ENCODE measurements around the gene ERVK3-1. TPM values are rescaled to one million over a fixed set of nuclear protein-coding genes. Genes with fewer than 3 reads are reported as not detected.

Gene ERVK3-1
- total RNA-seq, 2 donors from 2014 or later, result 19.9 to 22.8 TPM

DNA sequence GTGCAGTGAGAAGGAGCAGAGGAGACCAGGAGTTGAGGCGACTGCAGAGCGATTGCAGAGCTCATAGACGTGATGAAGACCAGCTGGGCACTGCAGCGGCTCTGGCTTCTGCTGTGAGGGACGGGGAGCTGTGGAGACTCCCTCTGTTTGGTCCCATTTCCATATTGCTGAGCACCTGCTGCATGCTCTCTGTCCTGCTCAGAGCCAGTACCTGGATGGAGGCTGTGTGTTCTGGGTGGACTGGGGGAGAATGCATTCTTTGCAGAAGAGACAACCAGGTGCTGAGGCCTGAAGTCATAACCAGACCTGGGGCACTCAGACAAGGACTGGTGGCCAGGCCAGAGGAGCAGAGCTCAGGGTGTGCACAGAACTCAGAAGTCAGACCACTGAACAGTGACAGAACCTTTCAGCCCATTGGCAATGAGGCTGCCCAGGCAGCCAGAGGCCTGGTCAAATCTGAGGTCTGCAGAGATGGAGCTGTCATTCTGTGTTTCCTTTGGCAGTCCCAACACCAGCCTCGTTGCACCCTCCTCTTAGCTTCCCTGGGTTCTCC is 49.4 kb downstream of the ERVK3-1 start:
- intact Hi-C loops (cut with DNase I), result no loop called here
- ATAC-seq, result no peak
- no peak for DNase-seq

DNA sequence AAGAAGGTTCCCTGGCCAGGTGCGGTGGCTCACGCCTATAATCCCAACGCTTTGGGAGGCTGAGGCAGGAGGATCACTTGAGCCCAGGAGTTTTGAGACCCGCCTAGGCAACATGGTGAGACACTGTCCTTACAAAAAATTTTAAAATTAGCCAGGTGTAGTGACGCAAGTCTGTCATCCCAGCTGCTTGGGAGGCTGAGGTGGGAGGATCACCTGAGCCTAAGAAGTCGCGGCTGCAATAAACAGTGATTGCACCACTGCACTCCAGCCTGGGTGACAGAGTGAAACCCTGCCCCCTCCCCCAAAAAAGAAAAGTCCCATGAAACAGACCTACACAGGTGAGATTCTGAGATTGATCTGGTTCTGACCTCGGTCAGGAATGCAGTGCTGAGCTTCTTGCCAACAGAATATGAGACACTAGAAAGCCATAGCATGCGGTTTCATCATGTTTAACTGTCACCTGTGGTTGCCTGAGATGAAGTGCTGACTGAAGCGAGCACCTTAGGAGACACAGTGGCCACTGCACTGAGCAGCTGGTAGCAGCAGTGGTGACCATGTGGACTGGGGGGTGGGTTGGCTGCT is 50.1 kb downstream of the ERVK3-1 start:
- ATAC-seq (no peak), DNase-seq (no peak)

DNA sequence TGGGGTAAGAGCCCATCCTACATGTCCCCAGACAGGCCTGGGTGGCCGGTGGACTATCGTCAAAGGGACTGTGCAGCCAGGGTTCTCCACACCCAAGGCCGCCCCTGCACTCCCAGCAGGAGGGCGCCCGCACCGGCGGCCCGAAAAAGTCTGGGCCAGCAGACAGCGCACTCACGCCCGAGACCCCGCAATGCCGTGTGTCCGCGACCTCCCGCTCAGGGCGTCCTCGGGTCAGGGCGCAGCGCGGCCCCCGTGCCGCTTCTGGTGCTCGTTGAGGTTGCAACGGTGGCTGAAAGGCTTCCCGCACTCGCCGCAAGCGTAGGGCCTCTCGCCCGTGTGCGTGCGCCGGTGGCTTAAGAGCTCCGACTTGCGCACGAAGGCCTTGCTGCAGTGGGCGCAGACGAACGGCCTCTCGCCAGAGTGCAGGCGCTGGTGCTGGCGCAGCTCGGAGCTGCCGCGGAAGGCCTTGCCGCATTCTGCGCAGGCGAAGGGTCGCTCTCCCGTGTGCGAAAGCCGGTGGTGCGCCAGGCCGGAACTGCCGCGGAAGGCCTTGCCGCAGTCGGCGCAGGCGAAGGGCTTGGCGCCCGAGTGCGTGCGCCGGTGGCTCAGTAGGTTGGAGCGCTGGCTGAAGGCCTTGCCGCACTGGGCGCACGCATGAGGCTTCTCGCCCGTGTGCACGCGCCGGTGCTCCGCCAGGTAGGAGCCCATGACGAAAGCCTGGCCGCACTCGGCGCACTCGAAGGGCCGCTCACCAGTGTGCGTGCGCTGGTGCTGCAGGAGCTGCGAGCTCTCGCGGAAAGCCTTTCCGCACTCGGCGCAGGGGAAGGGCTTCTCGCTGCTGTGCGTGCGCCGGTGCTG is 51.0 kb downstream of the ERVK3-1 start:
- intact Hi-C loops (cut with DNase I), result no loop called here
- ATAC-seq (peak; percentile 31 to 52), DNase-seq (no peak)

More for the DNA sequence above, 50.1 kb downstream of the ERVK3-1 start:
- intact Hi-C loops (cut with DNase I), result no loop called here

DNA sequence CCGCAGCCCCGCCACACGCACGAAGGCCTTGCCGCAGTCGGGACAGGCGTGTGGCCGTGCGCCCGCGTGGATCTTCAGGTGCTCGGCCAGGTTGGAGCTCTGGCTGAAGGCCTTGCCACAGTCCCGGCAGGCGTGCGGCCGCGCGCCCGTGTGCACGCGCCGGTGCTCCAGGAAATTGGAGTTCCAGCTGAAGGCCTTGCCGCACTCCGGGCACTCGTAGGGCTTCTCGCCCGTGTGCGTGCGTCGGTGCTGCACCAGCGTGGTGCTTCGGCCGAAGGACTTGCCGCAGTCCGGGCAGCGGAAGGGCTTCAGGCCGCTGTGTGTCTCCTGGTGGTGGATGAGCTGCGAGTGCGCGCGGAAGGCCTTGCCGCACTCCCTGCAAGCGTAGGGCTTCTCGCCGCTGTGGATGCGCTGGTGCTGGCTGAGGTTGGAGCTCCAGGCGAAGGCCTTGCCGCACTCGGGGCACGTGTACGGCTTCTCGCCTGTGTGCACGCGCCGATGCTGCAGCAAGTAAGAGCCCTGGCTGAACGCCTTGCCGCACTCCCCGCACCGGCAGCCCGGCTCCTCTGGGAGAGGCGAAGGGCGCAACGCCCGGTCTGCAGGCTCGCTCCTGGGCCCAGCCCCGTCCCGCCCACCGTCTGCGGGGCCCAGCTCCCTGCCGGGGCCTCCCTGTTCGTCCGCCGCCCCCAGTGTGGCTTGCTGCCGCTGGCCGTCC is 51.7 kb downstream of the ERVK3-1 start:
- intact Hi-C loops (cut with DNase I), result no loop called here
- DNase-seq (no peak), ATAC-seq (peak; percentile 7 to 10)

DNA sequence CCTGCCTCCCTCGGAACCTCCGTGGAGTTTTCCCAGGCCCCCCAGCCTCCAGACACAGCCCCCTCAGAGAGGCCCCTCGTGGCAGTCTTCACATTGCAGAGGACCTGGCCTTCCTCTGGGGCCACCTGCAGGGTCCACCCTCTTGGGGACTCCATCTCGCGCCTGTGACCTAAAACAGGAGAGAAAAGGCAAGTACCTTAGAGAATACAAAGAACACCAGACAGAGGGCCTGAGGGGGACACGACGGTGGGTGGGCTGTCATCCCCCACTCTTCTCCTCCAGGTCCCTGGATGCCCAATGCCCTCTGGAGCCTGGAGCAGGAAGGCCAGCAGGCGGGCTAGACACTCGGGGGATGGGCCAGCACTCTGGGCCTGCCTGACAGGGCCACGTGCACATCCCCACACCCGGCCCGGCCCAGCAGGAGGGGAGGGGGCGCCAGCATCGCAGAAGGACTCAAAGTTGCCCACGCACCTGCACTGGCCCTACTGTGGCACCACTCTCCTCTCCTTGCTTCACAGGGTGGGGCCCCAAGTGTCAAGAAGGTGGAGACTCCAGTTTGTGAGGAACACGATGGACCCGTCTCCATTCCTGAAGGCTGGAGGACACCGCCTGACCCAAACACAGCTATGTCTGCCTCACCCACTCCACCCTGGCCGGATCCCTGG is 52.4 kb downstream of the ERVK3-1 start:
- DNase-seq, result no peak
- intact Hi-C loops (cut with DNase I), result no loop called here

DNA sequence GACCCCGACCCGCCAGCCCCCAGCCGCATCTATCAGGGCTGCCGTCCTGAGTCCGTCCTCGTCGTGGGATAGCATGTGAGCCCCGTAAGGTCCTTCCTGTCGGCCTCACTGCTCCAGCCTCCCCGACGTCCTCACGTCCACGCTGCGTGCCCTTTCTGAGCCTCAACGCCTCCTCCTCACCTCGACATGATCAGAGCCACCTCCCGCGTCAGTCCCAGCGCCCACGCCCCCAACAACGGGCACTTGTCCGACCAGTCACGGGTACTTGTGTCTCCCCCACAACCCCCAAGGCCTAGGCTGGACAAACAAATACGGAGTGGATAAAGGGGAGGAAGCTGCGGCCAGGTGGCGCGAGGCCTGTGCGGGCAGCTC is 56.7 kb downstream of the ERVK3-1 start:
- intact Hi-C loops (cut with DNase I), result loop anchor here in 1 of 2 donors (1.0 kb wide), 1 partner anchor 35 kb away; no protein-coding TSS in a partner anchor
- peak; percentile 9 to 34 for ATAC-seq
- peak; percentile 76 for DNase-seq

More for the DNA sequence above, 52.4 kb downstream of the ERVK3-1 start:
- no peak for ATAC-seq

DNA sequence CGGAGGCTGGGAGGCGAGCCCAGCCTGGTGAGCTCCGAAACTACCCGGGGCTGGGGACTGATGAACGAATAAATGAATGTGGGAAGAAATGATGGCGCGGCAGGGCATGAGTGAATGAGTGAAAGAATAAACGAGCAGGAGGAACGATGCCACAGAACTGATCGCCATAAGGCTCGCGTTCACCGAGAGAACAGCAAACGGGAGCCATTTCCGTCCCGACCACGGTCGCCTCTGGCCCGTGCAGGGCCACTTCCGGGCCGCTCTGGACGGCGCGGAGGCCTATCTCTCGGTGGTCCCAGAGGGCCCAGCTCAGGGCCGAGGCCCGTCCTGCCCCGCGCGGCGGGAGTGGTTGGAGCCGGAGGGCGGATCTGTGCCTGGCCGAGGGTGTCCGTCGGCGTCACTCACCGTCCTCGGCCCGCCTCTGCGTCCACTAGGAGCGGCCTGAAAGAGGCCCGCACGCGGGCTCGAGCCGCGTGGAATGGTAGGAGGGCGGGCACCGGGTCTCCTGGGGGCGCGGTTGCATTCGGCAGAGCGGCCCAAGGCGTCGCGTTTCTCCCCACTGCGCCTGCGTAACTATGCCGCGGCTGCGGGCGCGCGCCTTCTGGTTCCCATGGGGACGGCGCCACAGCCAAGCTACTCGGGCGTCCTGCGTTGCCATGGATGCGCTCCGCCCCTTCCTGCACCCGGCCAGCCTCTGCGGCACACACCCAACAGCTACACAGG is 57.3 kb downstream of the ERVK3-1 start, which contains the start of gene ZNF497:
ZNF497 (minus strand) TSS at position 480 of the 723 bp plus-strand sequence. CDS start 5,116 bp downstream, outside the sequence.
- intact Hi-C loops (cut with DNase I), result loop anchor here in 1 of 2 donors (1.0 kb wide), 1 partner anchor 35 kb away; no protein-coding TSS in a partner anchor
- ATAC-seq (peak; percentile 96 to 97), DNase-seq (peak; percentile 99)

DNA sequence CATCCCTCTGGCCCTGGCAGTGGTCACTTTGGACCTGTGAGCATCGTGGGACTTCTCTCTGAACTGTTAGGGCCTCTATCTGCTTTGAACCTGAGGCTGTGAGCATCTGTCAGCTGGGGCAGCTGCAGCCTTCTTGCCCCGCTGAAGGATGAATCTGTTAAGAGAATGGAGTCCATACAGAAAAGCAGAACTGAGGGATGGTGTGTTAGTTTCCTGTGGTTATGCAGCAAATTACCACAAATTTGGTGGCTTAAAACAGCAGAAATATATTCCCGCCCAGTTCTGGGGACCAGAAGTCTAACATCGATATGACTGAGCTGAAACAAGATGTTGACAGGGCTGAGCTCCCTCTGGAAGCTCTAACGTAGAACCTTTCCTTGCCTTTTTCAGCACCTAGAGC is 59.0 kb downstream of the ERVK3-1 start:
- ATAC-seq, result no peak
- intact Hi-C loops (cut with DNase I), result no loop called here
- DNase-seq, result no peak

Small RNA genes lying within 50 kb of the gene (microRNA-seq; reads per million reads assigned to microRNA genes)
- 0 to 0.20 reads per million in 2 donors for gene MIR6806

Other genes starting within 250 kb of the ERVK3-1 start
- 1 to 10 TPM; 2.5 to 3.4 TPM for gene ZNF135, start 246.1 kb upstream of the ERVK3-1 start, total RNA-seq
- gene ZSCAN18, start 207.1 kb upstream of the ERVK3-1 start, total RNA-seq, result 10 to 100 TPM; 54.0 to 60.9 TPM
- 1 to 10 TPM; 7.0 to 8.8 TPM for gene ZNF329, start 154.6 kb upstream of the ERVK3-1 start, total RNA-seq
- gene ZNF274, start 122.3 kb upstream of the ERVK3-1 start, total RNA-seq, result 10 to 100 TPM; 20.9 to 28.3 TPM
- 10 to 100 TPM; 20.2 to 21.8 TPM for gene ZNF544, start 76.5 kb upstream of the ERVK3-1 start, total RNA-seq
- gene ZNF8, start 26.4 kb upstream of the ERVK3-1 start, total RNA-seq, result 1 to 10 TPM; 4.4 to 6.8 TPM
- 1 to 10 TPM; 2.0 to 2.1 TPM for gene ZSCAN22, start 21.6 kb downstream of the ERVK3-1 start, total RNA-seq
- 10 to 100 TPM; 18.3 to 18.9 TPM for gene A1BG, start 48.1 kb downstream of the ERVK3-1 start, total RNA-seq
- gene ZNF497, start 57.4 kb downstream of the ERVK3-1 start, total RNA-seq, result under 1 TPM; 0.37 to 0.41 TPM
- gene ZNF837, start 75.7 kb downstream of the ERVK3-1 start, total RNA-seq, result under 1 TPM; 0.44 to 0.53 TPM
- 100 to 1,000 TPM; 572 to 598 TPM for gene RPS5, start 81.9 kb downstream of the ERVK3-1 start, total RNA-seq
- not detected for gene RNF225, start 90.3 kb downstream of the ERVK3-1 start, total RNA-seq
- gene ZNF584, start 103.3 kb downstream of the ERVK3-1 start, total RNA-seq, result 10 to 100 TPM; 13.2 to 25.0 TPM
- 1 to 10 TPM; 4.7 to 7.3 TPM for gene ZNF132, start 134.8 kb downstream of the ERVK3-1 start, total RNA-seq
- 1 to 10 TPM; 3.9 to 4.7 TPM for gene ZNF324B, start 146.2 kb downstream of the ERVK3-1 start, total RNA-seq
- 1 to 10 TPM; 4.4 to 6.1 TPM for gene ZNF324, start 161.7 kb downstream of the ERVK3-1 start, total RNA-seq
- 1 to 10 TPM; 4.1 to 5.1 TPM for gene ZNF446, start 171.0 kb downstream of the ERVK3-1 start, total RNA-seq
- 1 to 10 TPM; 6.0 to 6.3 TPM for gene SLC27A5, start 206.6 kb downstream of the ERVK3-1 start, total RNA-seq
- gene ZBTB45, start 214.4 kb downstream of the ERVK3-1 start, total RNA-seq, result 10 to 100 TPM; 10.2 to 11.7 TPM
- gene TRIM28, start 238.7 kb downstream of the ERVK3-1 start, total RNA-seq, result 100 to 1,000 TPM; 135 to 150 TPM
- gene CHMP2A, start 249.7 kb downstream of the ERVK3-1 start, total RNA-seq, result 100 to 1,000 TPM; 109 to 113 TPM